ENCODE data around the gene LHFPL2.
A peak's percentile ranks its signal among the peaks of the same experiment; 100 is the strongest.
"Not testable (repeated sequence)": the region's sequence is repeated elsewhere in the genome, so short reads cannot be mapped to it uniquely, and the experiment has no call there.

LHFPL2 gene

GRCh38 chr5:78677777-78678668 is 29.5 kb upstream of the LHFPL2 start:
- H3K4me3 ChIP-seq (ENCODE audit: low read depth, low read length) = no peak overlapping the region
- H2AFZ ChIP-seq = peak overlapping the region; percentile 10
- no peaks in the 10 kb centered on the region for H3K27me3 ChIP-seq (ENCODE audit: control insufficient read depth, insufficient read depth, low read length)
- no peaks in the 10 kb centered on the region for H3K79me2 ChIP-seq
- H3K4me2 ChIP-seq (ENCODE audit: low read length) = no peak overlapping the region
- peaks cover 4% of the 10 kb centered on the region for H3K36me3 ChIP-seq (ENCODE audit: control insufficient read depth, insufficient read depth, low read length)
- H3K4me1 ChIP-seq = peaks cover 4% of the 10 kb centered on the region
- TF ChIP-seq, protein P1, sequence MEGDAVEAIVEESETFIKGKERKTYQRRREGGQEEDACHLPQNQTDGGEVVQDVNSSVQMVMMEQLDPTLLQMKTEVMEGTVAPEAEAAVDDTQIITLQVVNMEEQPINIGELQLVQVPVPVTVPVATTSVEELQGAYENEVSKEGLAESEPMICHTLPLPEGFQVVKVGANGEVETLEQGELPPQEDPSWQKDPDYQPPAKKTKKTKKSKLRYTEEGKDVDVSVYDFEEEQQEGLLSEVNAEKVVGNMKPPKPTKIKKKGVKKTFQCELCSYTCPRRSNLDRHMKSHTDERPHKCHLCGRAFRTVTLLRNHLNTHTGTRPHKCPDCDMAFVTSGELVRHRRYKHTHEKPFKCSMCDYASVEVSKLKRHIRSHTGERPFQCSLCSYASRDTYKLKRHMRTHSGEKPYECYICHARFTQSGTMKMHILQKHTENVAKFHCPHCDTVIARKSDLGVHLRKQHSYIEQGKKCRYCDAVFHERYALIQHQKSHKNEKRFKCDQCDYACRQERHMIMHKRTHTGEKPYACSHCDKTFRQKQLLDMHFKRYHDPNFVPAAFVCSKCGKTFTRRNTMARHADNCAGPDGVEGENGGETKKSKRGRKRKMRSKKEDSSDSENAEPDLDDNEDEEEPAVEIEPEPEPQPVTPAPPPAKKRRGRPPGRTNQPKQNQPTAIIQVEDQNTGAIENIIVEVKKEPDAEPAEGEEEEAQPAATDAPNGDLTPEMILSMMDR (IDR thresholded peaks at IDR 0.05) = no peak
- H3K9ac ChIP-seq = no peak overlapping the region
- H3K9me3 ChIP-seq (ENCODE audit: control insufficient read depth, low read length) = no peaks in the 10 kb centered on the region
- H3K27ac ChIP-seq = no peak overlapping the region

- H3K9me3 ChIP-seq (ENCODE audit: control insufficient read depth, low read length) = no peaks in the 10 kb centered on the region
- no peak overlapping the region for H3K27ac ChIP-seq
- H3K4me3 ChIP-seq (ENCODE audit: low read depth, low read length) = no peak overlapping the region
- H3K27me3 ChIP-seq (ENCODE audit: control insufficient read depth, insufficient read depth, low read length) = no peaks in the 10 kb centered on the region
- no peak overlapping the region for H3K4me2 ChIP-seq (ENCODE audit: low read length)
- H3K9ac ChIP-seq = no peak overlapping the region
- H2AFZ ChIP-seq = no peak overlapping the region
- H3K4me1 ChIP-seq = peaks cover 4% of the 10 kb centered on the region
- H3K36me3 ChIP-seq (ENCODE audit: control insufficient read depth, insufficient read depth, low read length) = peaks cover 2% of the 10 kb centered on the region
- no peaks in the 10 kb centered on the region for H3K79me2 ChIP-seq
- TF ChIP-seq, protein P1 (IDR thresholded peaks at IDR 0.05) = no peak
Observed at GRCh38 chr5:78675956-78676730, 27.6 kb upstream of the LHFPL2 start.

DNA sequence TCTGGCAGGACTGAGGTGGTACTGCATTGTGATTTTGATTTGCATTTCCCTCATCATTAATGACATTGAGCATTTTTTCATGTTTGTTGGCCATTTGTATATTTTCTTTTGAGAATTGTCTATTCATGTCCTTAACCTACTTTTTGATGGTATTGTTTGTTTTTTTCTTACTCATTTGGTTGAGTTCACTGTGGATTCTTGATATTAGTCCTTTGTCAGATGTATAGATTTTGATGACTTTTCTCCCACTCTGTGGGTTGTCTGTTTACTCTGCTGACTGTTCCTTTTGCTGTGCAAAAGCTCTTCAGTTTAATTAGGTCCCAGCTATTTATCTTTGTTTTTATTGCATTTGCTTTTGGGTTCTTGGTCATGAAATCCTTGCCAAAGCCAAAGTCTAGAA is 25.3 kb upstream of the LHFPL2 start:
- H3K4me2 ChIP-seq (ENCODE audit: low read length); H3K79me2 ChIP-seq; H2AFZ ChIP-seq; H3K9me3 ChIP-seq (ENCODE audit: control insufficient read depth, low read length); H3K4me3 ChIP-seq (ENCODE audit: low read depth, low read length); H3K4me1 ChIP-seq; H3K27me3 ChIP-seq (ENCODE audit: control insufficient read depth, insufficient read depth, low read length); H3K36me3 ChIP-seq (ENCODE audit: control insufficient read depth, insufficient read depth, low read length); H3K27ac ChIP-seq; H3K9ac ChIP-seq: not testable (repeated sequence)

DNA sequence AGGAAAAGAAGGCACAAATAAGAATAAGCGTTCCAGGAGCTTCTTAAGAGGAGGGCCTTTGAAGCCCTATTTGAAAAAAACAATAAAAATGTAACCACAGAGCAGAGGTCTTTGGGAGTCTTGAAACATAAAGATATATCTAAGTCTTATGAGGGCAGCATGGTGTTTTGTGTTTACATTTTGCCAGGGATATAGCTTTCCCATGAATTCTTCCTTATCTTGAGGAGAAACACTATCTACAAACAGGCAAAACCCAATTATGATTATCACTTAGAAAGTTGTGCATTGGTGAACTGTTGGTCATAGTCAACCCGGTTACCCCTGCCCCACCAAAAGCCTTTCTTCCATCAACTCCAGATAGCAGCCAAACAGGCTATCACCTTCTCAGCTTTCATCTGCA is 23.6 kb upstream of the LHFPL2 start:
- H3K4me3 ChIP-seq (ENCODE audit: low read depth, low read length) = no peak overlapping the region
- no peak overlapping the region for H3K4me2 ChIP-seq (ENCODE audit: low read length)
- H3K27ac ChIP-seq = no peak overlapping the region
- H3K9ac ChIP-seq = no peak overlapping the region
- H3K4me1 ChIP-seq = no peaks in the 10 kb centered on the region
- H2AFZ ChIP-seq = no peak overlapping the region
- TF ChIP-seq, protein P1 (IDR thresholded peaks at IDR 0.05) = no peak
- H3K9me3 ChIP-seq (ENCODE audit: control insufficient read depth, low read length) = no peaks in the 10 kb centered on the region
- H3K79me2 ChIP-seq = no peaks in the 10 kb centered on the region
- H3K36me3 ChIP-seq (ENCODE audit: control insufficient read depth, insufficient read depth, low read length) = no peaks in the 10 kb centered on the region
- H3K27me3 ChIP-seq (ENCODE audit: control insufficient read depth, insufficient read depth, low read length) = no peaks in the 10 kb centered on the region

- no peaks in the 10 kb centered on the region for H3K27me3 ChIP-seq (ENCODE audit: control insufficient read depth, insufficient read depth, low read length)
- no peaks in the 10 kb centered on the region for H3K4me1 ChIP-seq
- no peak overlapping the region for H3K27ac ChIP-seq
- H3K36me3 ChIP-seq (ENCODE audit: control insufficient read depth, insufficient read depth, low read length) = no peaks in the 10 kb centered on the region
- TF ChIP-seq, protein P1 (IDR thresholded peaks at IDR 0.05) = no peak
- no peak overlapping the region for H3K4me2 ChIP-seq (ENCODE audit: low read length)
- H2AFZ ChIP-seq = no peak overlapping the region
- no peaks in the 10 kb centered on the region for H3K79me2 ChIP-seq
- H3K9me3 ChIP-seq (ENCODE audit: control insufficient read depth, low read length) = no peaks in the 10 kb centered on the region
- H3K4me3 ChIP-seq (ENCODE audit: low read depth, low read length) = no peak overlapping the region
- no peak overlapping the region for H3K9ac ChIP-seq
Observed at GRCh38 chr5:78671609-78672008, 23.0 kb upstream of the LHFPL2 start.

Data from parathyroid adenoma (tissue), 2 donors.